ENCODE measurements around the gene VEGFB. TPM values are rescaled to one million over a fixed set of nuclear protein-coding genes. Genes with fewer than 3 reads are reported as not detected.

Gene VEGFB
- total and polyA plus RNA-seq, 2 donors (not counting 1 experiment from before 2014, with no cell fraction given), result 25.3 to 27.9 TPM

DNA sequence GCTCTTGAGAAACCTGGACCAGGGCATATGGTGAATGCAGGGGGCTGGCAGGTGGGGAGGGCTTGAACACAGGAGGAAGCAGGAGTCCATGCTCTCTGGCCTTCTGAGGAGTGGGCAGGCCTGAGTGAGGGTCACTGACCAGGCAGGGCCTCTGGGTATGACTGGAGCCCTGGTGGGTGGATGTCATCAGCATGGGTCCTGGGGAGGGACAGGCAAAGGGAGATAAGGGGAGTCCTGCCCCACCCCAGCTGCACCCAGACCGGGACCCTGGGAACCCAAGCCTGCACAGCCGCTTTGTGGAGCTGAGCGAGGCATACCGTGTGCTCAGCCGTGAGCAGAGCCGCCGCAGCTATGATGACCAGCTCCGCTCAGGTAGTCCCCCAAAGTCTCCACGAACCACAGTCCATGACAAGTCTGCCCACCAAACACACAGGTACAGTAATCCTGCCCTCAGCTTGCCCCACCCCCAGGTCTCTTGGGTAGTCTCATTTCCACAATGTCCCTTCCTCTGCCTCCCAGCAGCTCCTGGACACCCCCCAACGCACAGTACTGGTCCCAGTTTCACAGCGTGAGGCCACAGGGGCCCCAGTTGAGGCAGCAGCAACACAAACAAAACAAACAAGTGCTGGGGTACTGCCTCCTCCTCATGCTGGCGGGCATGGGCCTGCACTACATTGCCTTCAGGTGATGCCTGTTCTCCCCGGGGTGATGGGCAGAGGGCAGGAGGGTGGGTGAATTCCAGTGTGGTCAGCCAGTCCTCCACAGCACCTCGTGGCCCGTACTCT is 2.0 kb upstream of the VEGFB start:
- H3K9ac ChIP-seq (ENCODE audit: insufficient read depth, low read length), result no peak overlapping the region

DNA sequence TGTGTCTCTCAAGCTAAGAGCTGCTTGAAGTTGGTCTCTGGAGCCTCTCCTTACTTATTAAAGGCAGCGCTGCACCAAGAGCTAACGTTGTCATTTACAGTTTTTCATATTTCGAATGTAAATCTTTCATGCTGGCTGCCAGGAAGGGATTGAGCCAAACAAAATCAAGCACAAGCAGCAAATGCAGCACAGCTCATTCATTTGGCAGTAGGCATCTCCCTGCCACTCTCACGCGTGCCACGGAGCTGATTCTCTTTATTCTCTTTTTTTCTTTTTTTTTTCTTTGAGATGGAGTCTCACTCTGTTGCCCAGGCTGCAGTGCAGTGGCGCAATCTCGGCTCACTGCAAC is 1.4 kb upstream of the VEGFB start:
- Histone ChIP-seq H3K9me3 (ENCODE audit: control insufficient read depth, insufficient read depth, low read depth, low read length) (no peaks in the 10 kb centered on the region), H3K36me3 (ENCODE audit: control insufficient read depth, insufficient read depth, low read length) (peaks cover 7% of the 10 kb centered on the region), H3K27me3 (ENCODE audit: control insufficient read depth, insufficient read depth, low read length) (no peaks in the 10 kb centered on the region), H3K4me3 (replicated peaks in 1 of 4; ENCODE audit: control extremely low read depth in 1 of 4, insufficient read depth in 1 of 4, low read depth in 3 of 4, low read length in 4 of 4) (no peak overlapping the region), H3K79me2 (ENCODE audit: control insufficient read depth, insufficient read depth, low read length) (peaks cover 8% of the 10 kb centered on the region), H3K27ac (ENCODE audit: insufficient read depth, low read length) (no peak overlapping the region), H3K9ac (ENCODE audit: insufficient read depth, low read length) (no peak overlapping the region), H3K4me1 (ENCODE audit: control insufficient read depth, extremely low read depth, insufficient read depth, low read length) (peaks cover 4% of the 10 kb centered on the region), H2AFZ (ENCODE audit: low read length) (no peak overlapping the region), H3K4me2 (ENCODE audit: extremely low read depth, insufficient read depth, low read length) (no peak overlapping the region), H4K20me1 (ENCODE audit: control insufficient read depth, extremely low read depth, insufficient read depth, low read length) (no peaks in the 10 kb centered on the region)
- TF ChIP-seq EZH2 (IDR thresholded peaks at IDR 0.05; ENCODE audit: low read length, missing control alignments), result no peak
- DNase-seq (ENCODE audit: low read depth in 2 of 2), result no peak

More for the DNA sequence above, 2.0 kb upstream of the VEGFB start:
- no peak overlapping the region for H3K27ac ChIP-seq (ENCODE audit: insufficient read depth, low read length)
- peaks cover 8% of the 10 kb centered on the region for H3K79me2 ChIP-seq (ENCODE audit: control insufficient read depth, insufficient read depth, low read length)
- DNase-seq (ENCODE audit: low read depth in 2 of 2), result no peak
- peaks cover 7% of the 10 kb centered on the region for H3K4me1 ChIP-seq (ENCODE audit: control insufficient read depth, extremely low read depth, insufficient read depth, low read length)
- H3K9me3 ChIP-seq (ENCODE audit: control insufficient read depth, insufficient read depth, low read depth, low read length), result no peaks in the 10 kb centered on the region
- H2AFZ ChIP-seq (ENCODE audit: low read length), result no peak overlapping the region
- no peak overlapping the region for H3K4me3 ChIP-seq (replicated peaks in 1 of 4; ENCODE audit: control extremely low read depth in 1 of 4, insufficient read depth in 1 of 4, low read depth in 3 of 4, low read length in 4 of 4)
- peaks cover 6% of the 10 kb centered on the region for H3K36me3 ChIP-seq (ENCODE audit: control insufficient read depth, insufficient read depth, low read length)
- TF ChIP-seq, protein P1, sequence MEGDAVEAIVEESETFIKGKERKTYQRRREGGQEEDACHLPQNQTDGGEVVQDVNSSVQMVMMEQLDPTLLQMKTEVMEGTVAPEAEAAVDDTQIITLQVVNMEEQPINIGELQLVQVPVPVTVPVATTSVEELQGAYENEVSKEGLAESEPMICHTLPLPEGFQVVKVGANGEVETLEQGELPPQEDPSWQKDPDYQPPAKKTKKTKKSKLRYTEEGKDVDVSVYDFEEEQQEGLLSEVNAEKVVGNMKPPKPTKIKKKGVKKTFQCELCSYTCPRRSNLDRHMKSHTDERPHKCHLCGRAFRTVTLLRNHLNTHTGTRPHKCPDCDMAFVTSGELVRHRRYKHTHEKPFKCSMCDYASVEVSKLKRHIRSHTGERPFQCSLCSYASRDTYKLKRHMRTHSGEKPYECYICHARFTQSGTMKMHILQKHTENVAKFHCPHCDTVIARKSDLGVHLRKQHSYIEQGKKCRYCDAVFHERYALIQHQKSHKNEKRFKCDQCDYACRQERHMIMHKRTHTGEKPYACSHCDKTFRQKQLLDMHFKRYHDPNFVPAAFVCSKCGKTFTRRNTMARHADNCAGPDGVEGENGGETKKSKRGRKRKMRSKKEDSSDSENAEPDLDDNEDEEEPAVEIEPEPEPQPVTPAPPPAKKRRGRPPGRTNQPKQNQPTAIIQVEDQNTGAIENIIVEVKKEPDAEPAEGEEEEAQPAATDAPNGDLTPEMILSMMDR (conservative IDR thresholded peaks at IDR 0.05 in 1 of 2, IDR thresholded peaks at IDR 0.05 in 1 of 2; ENCODE audit: low read depth in 1 of 2, low read length in 2 of 2), result no peak
- TF ChIP-seq EZH2 (IDR thresholded peaks at IDR 0.05; ENCODE audit: low read length, missing control alignments), result no peak
- no peaks in the 10 kb centered on the region for H3K27me3 ChIP-seq (ENCODE audit: control insufficient read depth, insufficient read depth, low read length)
- H3K4me2 ChIP-seq (ENCODE audit: extremely low read depth, insufficient read depth, low read length), result no peak overlapping the region
- H4K20me1 ChIP-seq (ENCODE audit: control insufficient read depth, extremely low read depth, insufficient read depth, low read length), result no peaks in the 10 kb centered on the region

DNA sequence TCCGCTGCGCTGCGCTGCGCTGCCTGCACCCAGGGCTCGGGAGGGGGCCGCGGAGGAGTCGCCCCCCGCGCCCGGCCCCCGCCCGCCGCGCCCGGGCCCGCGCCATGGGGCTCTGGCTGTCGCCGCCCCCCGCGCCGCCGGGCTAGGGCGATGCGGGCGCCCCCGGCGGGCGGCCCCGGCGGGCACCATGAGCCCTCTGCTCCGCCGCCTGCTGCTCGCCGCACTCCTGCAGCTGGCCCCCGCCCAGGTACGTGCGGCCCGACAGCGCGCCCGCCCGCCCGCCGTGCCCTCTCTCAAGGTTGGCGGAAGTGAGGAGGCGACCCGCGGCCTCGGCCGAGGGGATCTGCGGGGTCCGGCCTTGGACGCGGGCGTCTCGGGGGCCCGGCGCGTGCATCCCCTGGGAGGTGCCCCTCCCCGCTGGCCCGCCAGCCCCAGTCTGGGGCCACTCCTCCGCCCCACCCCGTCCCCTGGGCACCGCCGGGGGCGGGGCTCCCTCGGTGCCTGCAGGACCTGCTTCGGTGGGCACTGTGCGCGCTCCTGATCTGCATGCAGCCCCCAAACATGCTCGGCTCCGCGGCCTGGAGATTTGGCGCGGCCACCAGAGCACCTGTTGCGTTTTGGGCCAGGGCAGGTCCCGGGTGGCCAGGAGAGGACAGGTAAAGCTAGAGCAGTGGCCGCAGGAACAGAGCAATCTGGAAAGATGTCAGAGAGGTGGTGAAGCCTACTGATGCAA is 429 bp downstream of the VEGFB start:
- H3K4me1 ChIP-seq (ENCODE audit: control insufficient read depth, extremely low read depth, insufficient read depth, low read length), result peaks cover 4% of the 10 kb centered on the region
- H3K9ac ChIP-seq (ENCODE audit: insufficient read depth, low read length), result peak overlapping the region; percentile 46
- H3K9me3 ChIP-seq (ENCODE audit: control insufficient read depth, insufficient read depth, low read depth, low read length), result no peaks in the 10 kb centered on the region
- peak overlapping the region; percentile 32 for H3K27ac ChIP-seq (ENCODE audit: insufficient read depth, low read length)
- H2AFZ ChIP-seq (ENCODE audit: low read length), result no peak overlapping the region
- no peaks in the 10 kb centered on the region for H4K20me1 ChIP-seq (ENCODE audit: control insufficient read depth, extremely low read depth, insufficient read depth, low read length)
- H3K4me2 ChIP-seq (ENCODE audit: extremely low read depth, insufficient read depth, low read length), result peak overlapping the region; percentile 96
- H3K4me3 ChIP-seq (replicated peaks in 1 of 4; ENCODE audit: control extremely low read depth in 1 of 4, insufficient read depth in 1 of 4, low read depth in 3 of 4, low read length in 4 of 4), result peak overlapping the region; percentile 54 to 76 (median 70)
- no peak for DNase-seq (ENCODE audit: low read depth in 2 of 2)
- H3K27me3 ChIP-seq (ENCODE audit: control insufficient read depth, insufficient read depth, low read length), result no peaks in the 10 kb centered on the region
- peaks cover 8% of the 10 kb centered on the region for H3K79me2 ChIP-seq (ENCODE audit: control insufficient read depth, insufficient read depth, low read length)
- no peak for TF ChIP-seq EZH2 (IDR thresholded peaks at IDR 0.05; ENCODE audit: low read length, missing control alignments)
- TF ChIP-seq, protein P1 (conservative IDR thresholded peaks at IDR 0.05 in 1 of 2, IDR thresholded peaks at IDR 0.05 in 1 of 2; ENCODE audit: low read depth in 1 of 2, low read length in 2 of 2), result no peak
- peaks cover 13% of the 10 kb centered on the region for H3K36me3 ChIP-seq (ENCODE audit: control insufficient read depth, insufficient read depth, low read length)

Measured in fibroblast of lung (primary cell).